HG02981 (cell line): ENCODE measurements around the gene REM2.
"Not testable (repeated sequence)": the region's sequence is repeated elsewhere in the genome, so short reads cannot be mapped to it uniquely, and the experiment has no call there.

Source experiments
- ATAC-seq: cut with Tn5 transposase; IDR thresholded peaks from one replicate; pipeline ENCODE4 v1.9.1; 2021; ENCODE audit warnings: mild to moderate bottlenecking, moderate library complexity; ENCODE audit not compliant: unreplicated experiment

REM2 gene

DNA sequence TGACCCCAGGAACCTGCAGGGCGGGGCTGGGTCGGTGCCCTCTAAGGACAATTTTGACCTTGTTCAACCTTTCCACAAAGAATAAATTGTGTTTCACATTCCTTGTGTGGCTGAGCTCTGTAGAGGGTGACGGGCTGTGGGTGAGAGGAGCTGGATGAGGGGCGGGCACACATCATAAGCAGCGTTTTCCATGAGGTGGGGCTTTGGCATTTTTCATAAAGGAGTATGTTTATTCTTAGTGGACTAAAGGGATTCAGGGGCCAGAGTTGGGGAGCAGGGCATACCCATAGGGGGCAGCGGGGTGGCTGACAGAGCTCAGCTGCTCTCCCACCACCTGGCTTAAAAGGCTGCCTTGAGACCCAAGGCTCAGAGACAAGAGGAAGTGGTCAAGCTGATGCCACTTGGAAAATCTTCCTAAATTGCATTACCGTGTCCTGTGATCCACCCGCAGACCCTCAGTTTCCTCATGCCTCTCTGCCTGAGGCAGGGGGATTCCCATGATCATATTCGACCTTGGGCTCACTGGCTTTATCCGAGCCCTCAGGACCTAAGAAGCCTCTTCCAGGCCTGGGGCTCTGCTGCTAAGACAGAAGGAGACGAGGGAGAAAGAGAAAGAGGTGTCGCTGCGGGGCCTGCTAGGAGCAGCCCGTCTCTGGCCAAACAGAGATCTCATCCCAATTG is 35.2 kb upstream of the REM2 start:
- no peak for ATAC-seq

DNA sequence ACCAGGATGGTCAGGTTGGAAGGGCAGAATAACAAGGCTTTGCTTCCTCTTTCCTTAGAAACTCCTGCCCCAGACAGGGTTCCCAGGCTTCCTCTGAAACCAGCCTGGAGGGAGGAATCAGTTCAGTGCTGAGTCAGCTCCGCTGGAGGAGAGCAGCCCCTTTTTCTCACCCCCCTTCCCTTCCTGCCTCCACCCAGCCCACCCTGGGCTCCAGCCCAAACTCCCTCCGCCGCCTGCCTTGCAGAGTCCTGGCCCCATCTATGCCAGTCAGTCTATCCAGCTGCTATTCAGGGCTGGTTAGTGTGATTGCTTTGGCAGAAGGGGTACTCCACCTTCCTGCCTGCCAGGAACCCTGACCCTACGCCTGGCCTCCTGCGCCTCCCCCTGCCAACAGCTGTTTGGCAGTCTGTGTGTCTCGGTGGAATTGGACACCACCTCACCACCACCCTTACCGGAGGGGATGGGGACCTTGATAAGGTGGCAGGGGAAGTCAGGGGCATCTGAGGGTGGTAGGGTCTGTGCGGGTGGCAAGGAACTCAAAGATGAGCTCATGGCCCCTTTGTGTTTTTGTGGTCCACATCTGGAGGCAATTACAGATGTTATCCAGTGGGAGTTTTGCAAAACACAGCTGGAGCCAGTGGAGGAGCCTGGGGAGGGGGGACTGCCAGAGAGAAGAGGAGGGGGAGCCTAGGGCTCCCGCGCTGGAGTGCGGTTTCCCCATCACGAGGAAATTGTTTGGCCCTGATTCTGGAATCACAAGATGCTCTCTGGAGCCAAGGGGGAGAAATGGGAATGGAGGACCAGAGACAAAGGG is 34.5 kb upstream of the REM2 start:
- no peak for ATAC-seq

DNA sequence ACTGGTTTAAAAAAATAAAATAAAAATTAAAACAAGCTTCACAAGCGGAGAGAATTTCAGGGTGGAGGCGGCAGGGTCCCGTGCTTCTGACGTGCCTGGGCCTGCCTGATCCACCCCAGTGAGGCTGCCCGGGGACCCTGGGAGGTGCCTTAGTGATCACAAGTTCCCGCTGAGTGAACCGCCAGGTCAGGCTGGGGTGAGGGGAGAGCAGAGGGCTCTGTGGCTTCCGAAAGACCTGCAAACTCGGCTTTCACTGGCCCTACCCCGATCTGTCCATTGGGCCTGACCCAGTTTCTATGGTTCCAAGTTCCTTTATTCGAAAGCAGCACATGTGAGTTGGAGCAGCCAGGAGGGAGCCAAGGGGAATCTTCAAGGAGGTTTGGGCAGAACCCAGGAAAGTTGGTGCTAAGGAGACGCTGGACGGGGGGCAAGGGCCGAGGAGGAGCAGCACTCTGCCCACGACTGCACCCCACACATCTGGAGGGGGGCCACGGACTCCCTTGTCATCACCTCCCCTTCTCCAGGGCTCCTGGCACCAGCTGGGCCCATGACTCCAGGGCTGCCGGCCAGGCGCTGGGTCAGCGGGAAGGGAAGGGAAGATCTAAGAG is 33.7 kb upstream of the REM2 start:
- no peak for ATAC-seq

DNA sequence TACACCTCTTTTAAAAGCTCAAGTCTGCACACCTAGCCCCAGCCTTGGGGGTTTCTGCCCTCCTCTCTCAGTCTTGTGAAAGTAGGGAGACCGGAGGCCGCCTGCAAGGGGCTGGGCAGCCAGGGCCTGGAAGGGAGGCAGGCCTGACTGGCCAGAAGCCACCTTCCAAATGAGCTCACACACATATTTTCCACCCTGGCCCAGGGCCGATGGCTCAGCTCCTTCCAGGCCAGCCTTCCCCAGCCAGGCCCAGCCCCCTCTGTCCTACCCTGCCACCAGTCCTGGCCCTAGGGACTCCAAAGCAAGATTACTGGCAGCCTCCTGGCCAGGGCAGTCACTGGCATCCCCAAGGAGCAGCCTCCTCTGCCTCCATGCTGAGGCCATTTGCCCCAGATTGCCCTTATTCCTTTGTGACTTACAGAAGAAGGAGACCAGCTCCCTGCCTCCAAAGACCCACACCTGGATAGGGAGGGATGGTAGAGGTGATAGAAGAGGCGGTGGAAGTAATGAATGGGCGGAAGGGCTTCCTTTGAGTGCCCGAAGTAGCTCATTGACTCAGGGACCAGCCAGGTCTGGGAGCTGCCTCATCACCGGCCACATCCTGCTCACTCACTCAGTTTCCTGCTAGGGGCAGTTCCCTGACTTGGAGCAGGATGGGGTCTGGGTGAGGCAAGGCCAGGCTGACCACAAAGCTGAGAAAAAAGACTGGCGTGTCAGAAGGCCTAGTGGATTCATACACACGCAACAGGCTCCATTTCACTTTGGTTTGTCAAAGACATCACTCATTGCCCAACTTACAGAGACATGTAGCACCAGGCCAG is 31.9 kb upstream of the REM2 start:
- no peak for ATAC-seq

DNA sequence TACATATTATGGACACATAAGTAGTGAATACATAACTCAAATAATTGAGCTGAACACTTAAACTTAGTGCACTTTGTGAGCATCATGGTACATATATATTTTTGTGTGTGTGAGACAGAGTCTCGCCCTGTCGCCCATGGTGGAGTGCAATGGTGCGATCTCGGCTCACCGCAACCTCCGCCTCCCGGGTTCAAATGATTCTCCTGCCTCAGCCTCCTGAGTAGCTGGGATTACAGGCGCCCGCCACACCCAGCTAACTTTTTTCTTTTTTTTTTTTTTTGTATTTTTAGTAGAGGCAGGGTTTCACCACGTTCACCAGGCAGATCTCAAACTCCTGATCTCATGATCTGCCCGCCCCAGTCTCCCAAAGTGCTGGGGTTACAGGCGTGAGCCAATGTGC is 30.8 kb upstream of the REM2 start:
- ATAC-seq, result not testable (repeated sequence)

DNA sequence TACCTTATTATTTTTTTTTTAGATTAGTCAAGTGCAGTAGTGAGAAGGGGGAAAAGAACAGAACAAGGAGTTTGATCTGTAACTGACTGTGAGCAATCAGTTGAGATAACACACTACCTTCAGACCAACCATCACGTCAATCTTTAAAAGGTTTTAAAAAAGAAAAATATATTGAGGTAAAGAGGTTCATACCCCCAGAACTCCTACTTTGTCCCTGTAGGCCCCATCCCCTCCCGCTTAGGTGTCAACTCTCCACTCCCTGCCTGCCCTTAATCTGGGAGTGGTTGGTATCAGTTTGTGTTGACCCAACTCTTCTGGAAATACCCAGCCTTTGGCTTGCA is 30.5 kb upstream of the REM2 start:
- ATAC-seq, result no peak

DNA sequence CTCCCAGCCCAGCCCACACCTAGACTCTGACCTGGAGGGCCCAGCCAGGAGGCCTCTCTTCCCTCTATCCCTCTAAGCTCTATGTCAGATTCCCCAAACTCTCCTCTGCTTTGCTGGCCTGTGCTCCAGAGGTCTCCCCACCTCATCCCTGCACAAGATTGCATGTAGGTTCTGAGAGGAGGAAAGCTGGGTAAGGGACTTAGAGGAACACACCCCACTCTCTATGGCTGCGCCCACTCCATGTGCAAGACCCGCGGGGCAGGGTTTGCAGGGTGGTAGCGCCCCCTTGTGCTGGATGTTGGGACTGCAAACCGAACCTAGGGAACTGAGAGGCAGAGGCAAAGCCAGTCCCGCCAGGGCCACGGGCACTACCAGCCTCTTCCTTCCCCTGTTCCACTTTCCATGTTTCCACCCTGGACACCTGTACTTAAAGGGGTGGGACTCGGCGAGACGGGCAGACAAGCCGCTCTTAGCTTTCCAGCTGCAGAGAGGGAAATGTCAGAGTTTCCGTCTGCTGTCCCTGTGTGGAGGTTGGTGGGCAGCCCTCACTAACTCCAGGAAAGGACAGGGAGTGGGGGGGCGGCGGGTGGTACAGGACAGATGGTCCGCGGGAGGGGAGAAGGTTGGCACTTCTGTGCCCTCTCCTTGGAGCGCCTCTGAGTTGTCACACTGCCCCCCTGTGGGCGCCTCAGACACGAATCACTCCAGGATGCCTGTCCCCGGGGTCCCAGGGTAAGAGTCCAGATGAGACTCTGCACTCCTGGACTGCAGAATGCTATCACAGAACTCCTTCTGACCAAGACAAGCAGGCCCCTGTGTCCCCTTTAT is 29.9 kb upstream of the REM2 start:
- peak; percentile 55 for ATAC-seq

DNA sequence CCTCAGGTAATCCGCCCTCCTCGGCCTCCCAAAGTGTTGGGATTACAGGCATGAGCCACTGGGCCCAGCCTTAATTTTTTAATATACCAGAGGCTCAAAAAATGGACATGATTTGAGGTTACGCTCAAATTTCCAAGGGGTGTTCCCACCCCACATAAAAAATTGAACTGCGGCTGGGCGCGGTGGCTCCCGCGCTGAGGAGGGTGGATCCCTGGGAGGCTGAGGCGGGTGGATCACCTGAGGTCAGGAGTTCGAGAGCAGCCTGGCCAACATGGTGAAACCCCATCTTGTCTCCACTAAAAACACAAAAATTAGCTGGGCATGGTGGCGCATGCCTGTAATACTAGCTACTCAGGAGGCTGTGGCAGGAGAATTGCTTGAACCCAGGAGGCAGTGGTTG is 28.7 kb upstream of the REM2 start:
- ATAC-seq, result not testable (repeated sequence)

DNA sequence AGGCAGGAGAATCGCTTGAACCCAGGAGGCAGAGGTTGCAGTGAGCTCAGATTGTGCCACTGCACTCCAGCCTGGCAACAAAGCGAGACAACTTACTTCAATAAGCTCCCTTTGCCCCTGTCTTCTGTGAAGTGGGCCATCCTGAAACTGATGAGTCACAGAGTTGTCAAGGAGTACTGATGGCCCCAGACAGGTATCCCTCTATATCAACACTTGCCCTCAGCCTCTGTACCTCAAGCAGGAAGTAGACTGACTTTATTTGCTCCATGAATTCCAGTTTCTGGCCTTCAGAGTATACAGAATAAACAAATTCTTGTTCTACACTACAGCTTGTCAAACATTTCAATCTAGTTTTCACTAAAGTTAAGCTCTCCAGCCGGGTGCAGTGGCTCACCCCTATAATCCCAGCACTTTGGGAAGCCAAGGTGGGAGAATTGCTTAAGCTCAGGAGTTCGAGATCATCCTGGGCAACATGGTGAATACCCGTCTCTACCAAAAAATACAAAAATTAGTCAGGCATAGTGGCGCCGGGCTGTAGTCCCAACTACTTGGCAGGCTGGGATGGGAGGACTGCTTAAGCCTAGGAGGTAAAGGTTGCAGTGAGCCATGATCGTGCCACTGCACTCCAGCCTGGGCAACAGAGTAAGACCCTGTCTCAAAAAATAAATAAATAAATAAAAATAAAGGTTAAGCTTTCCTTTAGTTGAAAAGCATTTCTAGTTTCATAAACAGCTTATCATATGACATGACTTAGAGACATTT is 27.9 kb upstream of the REM2 start:
- no peak for ATAC-seq

DNA sequence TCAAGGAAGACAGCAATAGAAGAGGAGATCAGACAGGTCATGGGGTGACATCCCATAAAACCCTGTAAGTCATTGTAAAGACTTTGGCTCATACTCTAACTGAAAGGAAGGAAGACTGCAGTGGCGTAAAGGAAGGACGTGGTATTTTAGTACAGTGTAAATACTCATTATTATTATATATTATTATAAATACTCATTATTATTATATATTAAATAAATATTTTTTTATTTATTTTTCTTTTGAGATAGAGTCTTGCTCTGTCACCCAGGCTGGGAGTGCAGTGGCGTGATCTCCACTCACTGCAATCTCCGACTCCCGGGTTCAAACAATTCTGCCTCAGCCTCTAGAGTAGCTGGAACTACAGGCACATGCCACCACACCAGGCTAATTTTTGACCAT is 26.6 kb upstream of the REM2 start:
- no peak for ATAC-seq

DNA sequence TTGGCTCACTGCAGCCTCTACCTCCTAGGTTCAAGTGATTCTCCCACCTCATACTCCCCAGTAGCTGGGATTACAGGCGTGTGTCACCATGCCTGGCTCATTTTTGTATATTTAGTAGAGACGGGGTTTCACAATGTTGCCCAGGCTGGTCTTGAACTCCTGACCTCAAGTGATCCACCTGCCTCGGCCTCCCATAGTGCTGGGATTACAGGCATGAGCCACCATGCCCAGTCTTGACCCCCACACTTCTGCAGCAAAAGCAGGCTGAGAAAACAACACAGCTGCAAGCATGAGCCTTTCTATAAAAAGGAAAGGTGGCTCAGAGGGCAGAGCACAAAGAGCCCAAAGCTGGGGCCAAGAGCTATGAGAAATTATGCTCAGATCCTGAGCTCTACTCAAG is 22.6 kb upstream of the REM2 start:
- not testable (repeated sequence) for ATAC-seq

DNA sequence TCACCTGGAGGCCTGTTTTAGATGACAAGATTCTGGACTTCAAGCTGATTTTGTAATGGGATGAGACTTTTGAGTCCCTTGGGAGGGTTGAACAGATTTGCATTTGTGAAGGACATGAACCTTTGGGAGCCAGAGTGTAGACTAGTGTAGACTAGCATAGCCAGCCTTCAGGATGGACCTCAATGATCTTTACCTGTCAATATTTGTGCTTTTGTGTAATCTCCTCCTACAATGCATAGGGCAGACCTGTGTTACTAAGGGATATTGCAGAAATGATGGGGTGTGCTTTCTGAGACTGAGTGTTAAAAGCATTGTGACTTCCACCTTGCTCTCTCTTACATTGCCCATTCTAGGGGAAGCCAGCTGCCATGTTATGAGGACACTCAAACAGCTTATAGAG is 21.4 kb upstream of the REM2 start:
- ATAC-seq, result no peak

DNA sequence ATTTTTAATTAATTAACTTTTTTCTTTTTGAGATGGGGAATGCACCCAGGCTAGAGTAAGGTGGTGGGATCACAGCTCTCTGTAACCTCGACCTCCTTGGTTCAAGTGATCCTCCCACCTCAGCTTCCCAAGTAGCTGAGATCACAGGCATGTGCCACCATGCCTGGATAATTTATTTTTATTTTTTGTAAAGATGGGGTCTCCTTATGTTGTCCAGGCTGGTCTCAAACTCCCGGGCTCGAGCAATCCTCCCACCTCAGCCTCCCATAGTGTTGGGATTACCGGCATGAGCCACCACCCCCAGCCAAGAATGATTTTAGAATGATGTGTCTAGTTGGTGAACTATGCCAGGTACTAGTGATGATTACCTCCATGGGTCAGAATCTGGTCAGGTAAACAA is 18.0 kb upstream of the REM2 start:
- ATAC-seq, result no peak

DNA sequence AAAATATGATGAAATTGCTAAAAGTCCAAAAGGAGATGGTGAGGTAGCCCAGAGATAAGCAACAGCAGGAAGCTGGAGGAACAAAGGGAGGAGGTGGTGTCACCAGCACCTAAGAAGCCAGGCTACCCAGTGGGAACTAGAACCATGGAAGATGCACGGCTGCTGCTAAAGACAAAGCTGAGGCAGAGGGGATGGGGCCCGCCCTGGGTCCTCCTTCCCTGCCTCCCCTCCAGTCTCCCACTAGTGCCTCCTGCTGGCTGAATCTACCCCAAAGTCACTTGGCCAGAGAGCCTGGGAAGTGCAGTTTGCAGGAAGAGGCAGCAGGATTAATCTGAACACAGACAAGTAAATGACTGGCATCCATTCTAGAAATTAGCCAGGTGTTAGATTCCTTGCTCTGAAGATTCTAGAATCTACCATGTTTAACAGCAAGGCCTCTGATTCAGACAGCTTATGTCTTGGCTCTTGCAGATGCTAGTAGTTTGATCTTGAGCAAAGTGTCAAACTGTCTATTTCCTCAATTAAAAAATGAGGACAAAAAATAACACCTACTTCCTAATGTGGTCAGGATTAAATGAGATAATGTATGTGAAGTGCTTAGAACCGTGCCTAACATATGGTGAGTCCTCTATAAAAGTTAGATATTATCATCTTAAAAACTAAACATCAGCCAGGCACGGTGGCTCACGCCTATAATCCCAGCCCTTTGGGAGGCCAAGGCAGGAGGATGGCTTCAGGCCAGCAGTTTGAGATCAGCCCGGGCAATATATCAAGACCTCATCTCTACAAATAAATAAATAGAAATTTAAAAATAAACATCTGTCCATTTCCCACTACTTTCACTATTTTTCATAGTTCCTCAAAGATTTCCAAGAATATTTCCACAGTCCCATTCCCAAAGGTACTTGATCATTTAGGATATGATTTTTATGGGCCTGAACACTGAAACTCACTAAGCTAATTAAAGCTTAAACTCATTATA is 17.3 kb upstream of the REM2 start:
- no peak for ATAC-seq

DNA sequence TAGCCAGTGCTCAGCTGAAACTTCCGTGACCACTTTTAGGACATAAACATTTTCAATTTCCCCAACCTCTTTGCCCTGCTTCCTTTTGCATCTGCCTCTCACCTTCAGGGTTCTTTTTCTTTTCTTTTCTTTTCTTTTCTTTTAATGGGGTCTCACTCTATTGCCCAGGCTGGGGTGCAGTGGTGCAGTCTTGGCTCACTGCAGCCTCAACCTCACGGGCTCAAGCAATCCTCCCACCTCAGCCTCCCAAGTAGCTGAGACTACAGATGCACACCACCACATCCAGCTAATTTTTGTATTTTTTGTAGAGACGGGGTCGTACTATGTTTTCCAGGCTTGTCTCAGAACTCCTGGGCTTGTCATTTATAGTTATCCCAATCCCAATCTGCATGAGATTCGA is 16.1 kb upstream of the REM2 start:
- no peak for ATAC-seq

DNA sequence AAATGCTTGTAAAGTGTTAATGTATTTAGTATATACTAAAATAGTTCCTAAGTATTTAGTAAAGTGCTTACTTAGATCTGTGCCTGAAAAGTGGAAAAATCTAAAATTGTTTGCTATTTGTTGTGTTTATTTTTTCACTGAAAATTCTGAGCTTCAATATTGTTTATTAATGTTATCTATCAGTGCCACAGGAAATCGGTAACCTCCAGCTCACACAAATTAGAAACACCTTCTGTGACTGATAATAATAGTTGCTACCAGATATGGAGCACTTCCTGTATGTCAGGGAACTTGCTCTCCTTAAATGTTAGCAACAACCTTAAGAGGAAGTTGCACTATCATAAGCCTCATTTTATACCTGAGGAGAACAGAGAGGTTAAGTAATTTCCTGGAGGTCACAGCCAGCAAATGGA is 12.2 kb upstream of the REM2 start:
- ATAC-seq, result peak; percentile 29

DNA sequence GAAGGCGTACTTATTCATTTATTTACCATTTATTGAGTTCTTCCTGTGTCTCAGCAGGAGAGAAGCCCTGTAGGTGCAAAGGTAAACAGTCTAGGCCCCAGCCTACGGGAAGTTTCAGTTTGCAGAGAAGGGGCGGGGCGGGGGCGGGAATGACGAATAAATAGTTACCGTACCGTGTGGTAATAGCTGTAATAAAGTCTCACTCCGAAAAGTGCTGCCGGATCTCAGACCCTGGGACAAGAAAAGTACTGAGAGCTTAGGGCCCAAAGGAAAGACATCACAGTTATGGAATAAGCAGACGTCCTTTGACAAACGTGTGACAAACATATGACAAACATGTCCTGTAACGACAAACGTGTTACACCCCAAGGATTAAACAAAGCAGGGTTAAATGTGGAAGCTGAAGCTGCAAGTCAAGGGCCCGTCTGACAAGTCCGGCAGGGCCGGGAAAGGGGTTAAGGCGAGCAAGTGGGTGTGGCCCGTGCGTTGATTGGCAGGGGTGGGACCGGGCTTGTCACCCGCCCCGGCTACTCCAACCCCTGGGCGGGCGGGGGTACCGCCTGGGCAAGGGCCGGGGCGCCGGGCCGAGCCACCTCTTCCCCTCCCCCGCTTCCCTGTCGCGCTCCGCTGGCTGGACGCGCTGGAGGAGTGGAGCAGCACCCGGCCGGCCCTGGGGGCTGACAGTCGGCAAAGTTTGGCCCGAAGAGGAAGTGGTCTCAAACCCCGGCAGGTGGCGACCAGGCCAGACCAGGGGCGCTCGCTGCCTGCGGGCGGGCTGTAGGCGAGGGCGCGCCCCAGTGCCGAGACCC is 11.6 kb upstream of the REM2 start, which contains the start of gene LRP10:
TSS of gene LRP10 (plus strand) at position 517 of the 809 bp plus-strand sequence. CDS start 564 bp downstream, outside the sequence.
- peak; percentile 78 for ATAC-seq
